ENCODE data around the gene CD99L2.

Gene CD99L2

DNA sequence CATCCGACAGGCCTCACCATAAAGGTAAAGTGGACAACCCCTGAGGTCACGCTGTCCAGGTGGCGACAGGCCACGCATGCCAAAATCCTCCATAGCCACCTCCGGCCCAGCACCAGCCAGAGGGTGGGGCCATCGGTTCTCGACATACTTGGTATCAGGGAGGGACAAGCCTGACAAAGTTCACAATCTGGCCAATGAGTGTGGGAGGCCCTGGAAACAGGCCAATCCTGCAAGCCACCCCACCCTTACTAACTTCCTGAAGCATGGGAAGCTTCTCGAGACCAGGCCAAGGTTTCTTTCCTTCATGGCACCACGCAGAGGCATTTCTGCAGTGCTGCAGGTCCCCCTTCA is 131.4 kb downstream of the CD99L2 start:
- Histone ChIP-seq H3K36me3 (ENCODE audit: control insufficient read depth in 2 of 2, insufficient read depth in 2 of 2, low read length in 2 of 2) (no peaks in the 10 kb centered on the region), H3K27ac (ENCODE audit: low read depth in 2 of 2, low read length in 2 of 2) (no peak overlapping the region), H3K4me1 (ENCODE audit: control insufficient read depth in 2 of 2, insufficient read depth in 2 of 2, low read length in 2 of 2) (no peaks in the 10 kb centered on the region), H3K9ac (ENCODE audit: low read depth in 1 of 2, low read length in 2 of 2) (no peak overlapping the region), H3K4me3 (ENCODE audit: low read length in 2 of 2) (no peak overlapping the region), H3K27me3 (ENCODE audit: control insufficient read depth in 2 of 2, insufficient read depth in 2 of 2, low read length in 2 of 2) (no peaks in the 10 kb centered on the region), H3K9me3 (ENCODE audit: control insufficient read depth in 2 of 2, low read length in 2 of 2) (no peaks in the 10 kb centered on the region)

DNA sequence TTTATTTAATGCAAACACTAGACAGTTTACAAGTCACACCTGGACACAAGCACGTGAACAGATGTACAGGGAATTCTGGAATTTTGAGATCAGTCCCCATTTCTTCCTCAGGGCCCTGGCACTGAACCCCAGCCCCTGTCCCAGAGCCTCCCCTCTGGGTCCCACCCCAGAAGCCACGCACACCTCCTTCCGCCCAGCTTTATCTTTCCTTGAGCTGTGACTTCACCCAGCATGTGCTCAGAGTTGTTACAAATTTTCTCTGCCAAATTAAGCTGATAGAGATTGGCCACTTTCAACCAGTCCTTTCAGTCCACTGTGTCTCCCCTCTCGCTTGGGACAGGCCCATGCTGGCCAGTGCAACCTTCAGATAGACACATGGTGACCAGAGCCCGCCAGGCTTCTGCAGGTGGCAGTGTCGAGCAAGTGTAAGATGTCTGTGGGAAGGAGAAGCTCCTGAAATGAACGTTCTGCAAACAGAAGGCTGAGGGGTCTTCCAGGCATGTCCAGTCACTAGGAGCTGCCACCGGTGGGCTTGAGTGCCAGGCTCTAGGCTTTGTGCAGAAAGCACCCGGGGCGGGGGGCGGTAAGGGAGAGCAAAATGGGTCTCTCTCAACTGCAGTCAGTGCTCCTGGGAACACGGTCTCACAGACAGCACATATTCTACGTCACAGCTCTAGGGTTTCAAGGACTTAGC is 132.0 kb downstream of the CD99L2 start:
- Histone ChIP-seq H3K27ac (ENCODE audit: low read depth in 2 of 2, low read length in 2 of 2) (no peak overlapping the region), H3K27me3 (ENCODE audit: control insufficient read depth in 2 of 2, insufficient read depth in 2 of 2, low read length in 2 of 2) (no peaks in the 10 kb centered on the region), H3K9ac (ENCODE audit: low read depth in 1 of 2, low read length in 2 of 2) (no peak overlapping the region), H3K4me3 (ENCODE audit: low read length in 2 of 2) (no peak overlapping the region), H3K4me1 (ENCODE audit: control insufficient read depth in 2 of 2, insufficient read depth in 2 of 2, low read length in 2 of 2) (no peaks in the 10 kb centered on the region), H3K36me3 (ENCODE audit: control insufficient read depth in 2 of 2, insufficient read depth in 2 of 2, low read length in 2 of 2) (no peaks in the 10 kb centered on the region), H3K9me3 (ENCODE audit: control insufficient read depth in 2 of 2, low read length in 2 of 2) (no peaks in the 10 kb centered on the region)

DNA sequence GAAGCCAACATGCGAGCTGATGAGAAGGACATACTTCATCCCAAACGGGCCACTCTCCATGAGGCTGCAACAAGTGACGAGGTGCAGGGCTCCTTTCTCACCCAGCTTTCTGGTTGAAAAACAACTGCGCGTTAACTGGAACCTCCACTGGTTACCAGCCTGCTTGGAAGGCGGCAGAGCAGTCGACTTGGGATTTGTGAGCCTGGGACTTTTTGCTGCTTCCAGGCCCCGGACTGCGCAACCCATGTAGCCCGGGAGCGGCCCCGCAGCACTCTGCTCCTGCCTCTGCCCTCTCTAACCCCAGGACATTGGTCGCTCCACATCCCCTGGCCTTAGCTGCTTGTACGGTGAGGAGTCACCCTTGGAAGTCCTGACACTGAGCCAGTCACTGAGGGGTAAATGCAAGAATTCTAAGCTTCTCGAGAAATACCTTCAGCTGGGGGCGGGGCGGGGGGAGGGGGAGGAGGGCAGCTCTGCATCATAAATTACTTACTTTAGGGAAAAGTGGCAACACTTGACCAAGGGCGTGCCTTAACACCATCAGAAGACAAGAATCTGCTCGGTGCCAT is 132.6 kb downstream of the CD99L2 start:
- no peaks in the 10 kb centered on the region for H3K27me3 ChIP-seq (ENCODE audit: control insufficient read depth in 2 of 2, insufficient read depth in 2 of 2, low read length in 2 of 2)
- no peak overlapping the region for H3K9ac ChIP-seq (ENCODE audit: low read depth in 1 of 2, low read length in 2 of 2)
- no peaks in the 10 kb centered on the region for H3K4me1 ChIP-seq (ENCODE audit: control insufficient read depth in 2 of 2, insufficient read depth in 2 of 2, low read length in 2 of 2)
- H3K36me3 ChIP-seq (ENCODE audit: control insufficient read depth in 2 of 2, insufficient read depth in 2 of 2, low read length in 2 of 2): no peaks in the 10 kb centered on the region
- no peak overlapping the region for H3K27ac ChIP-seq (ENCODE audit: low read depth in 2 of 2, low read length in 2 of 2)
- H3K4me3 ChIP-seq (ENCODE audit: low read length in 2 of 2): no peak overlapping the region
- H3K9me3 ChIP-seq (ENCODE audit: control insufficient read depth in 2 of 2, low read length in 2 of 2): no peaks in the 10 kb centered on the region

DNA sequence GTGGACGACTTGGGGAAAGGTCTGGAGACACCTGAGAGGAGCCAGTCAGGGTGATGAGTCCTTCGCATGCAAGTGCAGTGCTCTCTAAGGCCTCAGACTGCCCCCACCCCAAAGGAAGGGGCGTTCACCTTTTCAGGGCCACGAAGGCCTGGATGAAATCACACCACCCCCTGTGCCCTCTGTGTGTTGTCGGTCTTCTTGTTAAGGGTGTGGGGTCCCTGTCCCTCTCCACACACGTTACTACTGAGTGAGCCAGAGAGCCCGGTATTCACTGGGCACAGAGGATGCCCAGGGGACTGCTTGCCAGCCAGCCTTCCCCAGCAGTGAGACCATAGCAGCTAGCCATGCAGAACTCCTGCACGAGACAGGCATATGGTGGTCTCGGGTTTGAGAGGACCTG is 133.2 kb downstream of the CD99L2 start:
- no peaks in the 10 kb centered on the region for H3K27me3 ChIP-seq (ENCODE audit: control insufficient read depth in 2 of 2, insufficient read depth in 2 of 2, low read length in 2 of 2)
- H3K27ac ChIP-seq (ENCODE audit: low read depth in 2 of 2, low read length in 2 of 2): no peak overlapping the region
- no peaks in the 10 kb centered on the region for H3K4me1 ChIP-seq (ENCODE audit: control insufficient read depth in 2 of 2, insufficient read depth in 2 of 2, low read length in 2 of 2)
- H3K36me3 ChIP-seq (ENCODE audit: control insufficient read depth in 2 of 2, insufficient read depth in 2 of 2, low read length in 2 of 2): no peaks in the 10 kb centered on the region
- no peak overlapping the region for H3K9ac ChIP-seq (ENCODE audit: low read depth in 1 of 2, low read length in 2 of 2)
- no peaks in the 10 kb centered on the region for H3K9me3 ChIP-seq (ENCODE audit: control insufficient read depth in 2 of 2, low read length in 2 of 2)
- H3K4me3 ChIP-seq (ENCODE audit: low read length in 2 of 2): no peak overlapping the region

DNA sequence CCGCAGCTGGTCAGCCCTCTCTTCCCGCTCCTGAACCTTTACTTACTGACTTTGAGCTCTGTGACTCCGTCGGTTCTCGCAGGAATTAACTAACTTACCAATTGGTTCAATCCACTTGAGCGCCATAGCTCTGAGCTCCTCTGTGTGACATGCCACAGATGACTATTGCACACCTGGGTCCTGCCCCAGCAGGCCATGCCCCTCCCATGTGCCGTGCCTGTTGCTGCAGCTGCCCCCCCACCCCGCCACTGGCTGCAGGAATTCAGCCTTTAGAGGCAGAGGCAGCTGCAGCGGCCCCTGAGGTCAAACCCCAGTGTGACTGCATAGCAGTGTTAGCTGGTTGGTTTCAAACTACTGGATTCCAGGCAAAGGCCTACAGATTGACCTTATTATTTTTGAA is 134.7 kb downstream of the CD99L2 start:
- H3K27me3 ChIP-seq (ENCODE audit: control insufficient read depth in 2 of 2, insufficient read depth in 2 of 2, low read length in 2 of 2): no peaks in the 10 kb centered on the region
- no peaks in the 10 kb centered on the region for H3K4me1 ChIP-seq (ENCODE audit: control insufficient read depth in 2 of 2, insufficient read depth in 2 of 2, low read length in 2 of 2)
- H3K9ac ChIP-seq (ENCODE audit: low read depth in 1 of 2, low read length in 2 of 2): no peak overlapping the region
- no peaks in the 10 kb centered on the region for H3K9me3 ChIP-seq (ENCODE audit: control insufficient read depth in 2 of 2, low read length in 2 of 2)
- H3K27ac ChIP-seq (ENCODE audit: low read depth in 2 of 2, low read length in 2 of 2): no peak overlapping the region
- H3K36me3 ChIP-seq (ENCODE audit: control insufficient read depth in 2 of 2, insufficient read depth in 2 of 2, low read length in 2 of 2): no peaks in the 10 kb centered on the region
- H3K4me3 ChIP-seq (ENCODE audit: low read length in 2 of 2): no peak overlapping the region

DNA sequence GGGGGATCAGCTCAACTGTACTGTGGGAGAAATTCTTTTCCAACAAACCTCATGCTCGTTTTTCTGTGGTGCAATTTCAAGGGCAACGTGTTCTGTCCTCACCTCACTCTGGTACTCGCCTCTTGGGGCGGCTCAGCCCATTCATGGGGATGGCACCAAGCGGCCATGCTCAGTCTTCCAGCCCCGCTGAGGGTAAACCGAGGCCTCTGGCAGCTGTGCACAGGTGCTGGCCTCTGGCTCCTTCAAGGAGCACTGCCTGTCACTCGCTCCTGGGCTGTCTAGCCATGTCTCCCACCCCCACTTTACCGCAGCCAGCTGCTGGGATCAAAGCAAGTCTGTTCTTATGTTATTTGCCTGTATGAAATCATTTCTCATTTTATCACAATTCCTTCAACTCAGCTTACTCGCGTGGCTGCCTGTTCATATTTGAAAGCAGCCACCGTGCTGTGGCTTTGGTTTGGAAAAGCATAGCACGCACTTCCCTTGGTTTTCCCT is 135.1 kb downstream of the CD99L2 start:
- no peaks in the 10 kb centered on the region for H3K4me1 ChIP-seq (ENCODE audit: control insufficient read depth in 2 of 2, insufficient read depth in 2 of 2, low read length in 2 of 2)
- H3K27ac ChIP-seq (ENCODE audit: low read depth in 2 of 2, low read length in 2 of 2): no peak overlapping the region
- no peaks in the 10 kb centered on the region for H3K27me3 ChIP-seq (ENCODE audit: control insufficient read depth in 2 of 2, insufficient read depth in 2 of 2, low read length in 2 of 2)
- no peaks in the 10 kb centered on the region for H3K9me3 ChIP-seq (ENCODE audit: control insufficient read depth in 2 of 2, low read length in 2 of 2)
- H3K4me3 ChIP-seq (ENCODE audit: low read length in 2 of 2): no peak overlapping the region
- H3K36me3 ChIP-seq (ENCODE audit: control insufficient read depth in 2 of 2, insufficient read depth in 2 of 2, low read length in 2 of 2): no peaks in the 10 kb centered on the region
- H3K9ac ChIP-seq (ENCODE audit: low read depth in 1 of 2, low read length in 2 of 2): no peak overlapping the region

DNA sequence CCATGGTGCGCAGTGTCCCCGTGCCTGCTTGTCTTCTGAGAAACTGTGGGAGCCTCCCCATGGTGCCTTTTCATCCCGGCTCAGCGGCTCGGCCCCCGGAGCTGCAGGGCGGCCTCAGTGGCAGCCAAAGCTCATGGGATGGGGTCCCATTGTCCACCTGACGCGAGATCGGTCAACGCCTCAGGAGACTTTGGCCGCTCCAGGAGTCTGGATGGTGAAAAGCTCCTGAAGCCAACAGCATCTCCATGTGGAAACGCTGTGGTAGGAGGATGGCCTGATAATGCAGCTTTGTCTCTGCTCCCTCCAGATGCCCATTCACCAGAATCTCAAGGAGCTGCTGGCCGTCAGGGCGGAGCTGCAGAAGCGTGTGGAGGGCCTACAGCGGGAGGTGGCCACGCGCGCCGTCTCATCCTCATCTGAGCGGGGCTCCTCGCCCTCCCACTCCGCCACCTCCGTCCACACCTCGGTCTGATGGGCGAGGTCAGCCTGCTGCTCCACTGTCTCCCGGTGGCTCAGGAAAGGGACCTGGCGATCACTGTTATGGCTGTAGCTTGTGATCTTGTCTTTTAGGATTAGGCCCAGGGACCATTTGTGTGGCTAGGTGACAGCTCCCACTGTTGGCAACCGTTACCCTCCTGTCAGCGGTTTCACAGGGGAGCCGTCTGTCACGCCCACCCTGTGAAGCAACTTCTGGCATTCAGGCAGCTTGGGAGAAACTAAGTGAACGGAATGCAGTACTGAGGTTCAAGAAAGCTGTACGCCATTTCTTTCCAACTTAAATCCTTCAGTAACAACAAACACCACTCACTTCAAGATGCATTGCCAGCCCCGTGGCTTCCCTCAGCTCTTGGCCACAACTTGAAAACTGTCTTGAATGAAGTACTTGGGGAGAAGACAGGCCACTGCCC is 136.0 kb downstream of the CD99L2 start:
- no peak overlapping the region for H3K4me3 ChIP-seq (ENCODE audit: low read length in 2 of 2)
- H3K9me3 ChIP-seq (ENCODE audit: control insufficient read depth in 2 of 2, low read length in 2 of 2): no peaks in the 10 kb centered on the region
- no peaks in the 10 kb centered on the region for H3K4me1 ChIP-seq (ENCODE audit: control insufficient read depth in 2 of 2, insufficient read depth in 2 of 2, low read length in 2 of 2)
- no peak overlapping the region for H3K27ac ChIP-seq (ENCODE audit: low read depth in 2 of 2, low read length in 2 of 2)
- H3K36me3 ChIP-seq (ENCODE audit: control insufficient read depth in 2 of 2, insufficient read depth in 2 of 2, low read length in 2 of 2): peaks cover 0 to 5% of the 10 kb centered on the region in 2 donors
- no peak overlapping the region for H3K9ac ChIP-seq (ENCODE audit: low read depth in 1 of 2, low read length in 2 of 2)
- H3K27me3 ChIP-seq (ENCODE audit: control insufficient read depth in 2 of 2, insufficient read depth in 2 of 2, low read length in 2 of 2): no peaks in the 10 kb centered on the region

DNA sequence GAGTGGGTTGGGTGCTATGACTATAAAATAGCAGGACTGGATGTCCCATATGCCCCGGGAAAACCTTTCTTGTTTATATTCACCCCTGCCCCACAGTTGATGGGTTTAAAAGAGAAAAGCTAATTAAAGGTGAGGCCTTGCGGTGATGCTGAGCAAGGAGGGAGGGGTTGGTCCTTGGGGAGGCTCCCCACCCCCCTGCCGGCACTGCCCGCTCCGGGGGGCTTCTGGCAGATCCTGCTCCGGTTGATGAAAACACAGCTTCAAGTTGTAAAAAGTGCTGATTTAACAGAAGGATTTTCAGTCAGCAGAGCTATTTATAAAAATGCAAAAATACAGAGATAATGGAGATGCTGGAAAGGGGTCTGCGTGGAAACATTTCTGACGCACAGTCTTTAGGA is 136.7 kb downstream of the CD99L2 start:
- H3K9me3 ChIP-seq (ENCODE audit: control insufficient read depth in 2 of 2, low read length in 2 of 2): no peaks in the 10 kb centered on the region
- H3K9ac ChIP-seq (ENCODE audit: low read depth in 1 of 2, low read length in 2 of 2): no peak overlapping the region
- no peaks in the 10 kb centered on the region for H3K27me3 ChIP-seq (ENCODE audit: control insufficient read depth in 2 of 2, insufficient read depth in 2 of 2, low read length in 2 of 2)
- no peaks in the 10 kb centered on the region for H3K4me1 ChIP-seq (ENCODE audit: control insufficient read depth in 2 of 2, insufficient read depth in 2 of 2, low read length in 2 of 2)
- H3K4me3 ChIP-seq (ENCODE audit: low read length in 2 of 2): no peak overlapping the region
- peaks cover 0 to 10% of the 10 kb centered on the region in 2 donors for H3K36me3 ChIP-seq (ENCODE audit: control insufficient read depth in 2 of 2, insufficient read depth in 2 of 2, low read length in 2 of 2)
- no peak overlapping the region for H3K27ac ChIP-seq (ENCODE audit: low read depth in 2 of 2, low read length in 2 of 2)

DNA sequence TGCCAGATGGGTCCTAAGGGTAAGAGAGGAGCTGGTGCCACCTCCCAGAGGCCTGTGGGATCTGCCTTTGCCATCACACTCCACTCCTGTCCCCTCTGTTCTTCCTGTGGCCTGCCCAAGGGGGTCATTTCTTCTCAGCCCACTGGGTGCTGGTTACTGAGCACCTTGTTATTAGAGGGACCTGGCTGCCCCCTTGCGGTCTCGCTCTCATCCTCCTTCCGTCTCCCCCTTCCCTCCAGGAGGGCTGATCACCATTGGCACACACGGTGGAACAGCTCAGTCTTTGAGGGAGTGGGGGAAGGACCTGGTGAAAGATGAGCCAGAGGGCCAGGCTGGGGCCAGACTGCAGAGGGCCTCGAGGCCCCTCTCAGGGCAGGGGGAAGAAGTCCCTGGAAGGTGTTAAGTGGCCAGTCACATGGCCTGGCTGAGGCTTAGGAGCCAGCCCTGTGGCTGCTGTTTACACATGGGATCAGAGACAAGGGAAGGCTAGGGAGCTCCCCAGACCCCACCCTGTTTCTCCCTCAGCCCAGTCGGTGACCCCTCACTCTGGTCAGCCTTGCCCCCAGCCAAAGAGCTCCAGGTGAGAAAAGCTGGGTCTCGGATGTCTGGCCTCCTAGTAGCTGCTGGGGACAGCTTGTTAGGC is 137.2 kb downstream of the CD99L2 start:
- no peak overlapping the region for H3K27ac ChIP-seq (ENCODE audit: low read depth in 2 of 2, low read length in 2 of 2)
- H3K9me3 ChIP-seq (ENCODE audit: control insufficient read depth in 2 of 2, low read length in 2 of 2): no peaks in the 10 kb centered on the region
- no peak overlapping the region for H3K9ac ChIP-seq (ENCODE audit: low read depth in 1 of 2, low read length in 2 of 2)
- peaks cover 0 to 10% of the 10 kb centered on the region in 2 donors for H3K36me3 ChIP-seq (ENCODE audit: control insufficient read depth in 2 of 2, insufficient read depth in 2 of 2, low read length in 2 of 2)
- no peak overlapping the region for H3K4me3 ChIP-seq (ENCODE audit: low read length in 2 of 2)
- no peaks in the 10 kb centered on the region for H3K4me1 ChIP-seq (ENCODE audit: control insufficient read depth in 2 of 2, insufficient read depth in 2 of 2, low read length in 2 of 2)
- H3K27me3 ChIP-seq (ENCODE audit: control insufficient read depth in 2 of 2, insufficient read depth in 2 of 2, low read length in 2 of 2): no peaks in the 10 kb centered on the region
